GM19240 (cell line): ENCODE results near the gene CHAC2.
"Not testable (repeated sequence)": the region's sequence is repeated elsewhere in the genome, so short reads cannot be mapped to it uniquely, and the experiment has no call there.

ENCODE experiments used
- DNase-seq: peaks from one replicate; pipeline ENCODE4 v3.0.0; 2011; ENCODE audit warnings: low spot score; ENCODE audit not compliant: insufficient read length

The CHAC2 gene

GRCh38 chr2:53778536-53779162, 11.0 kb downstream of the CHAC2 start:
- no peak for DNase-seq

- DNase-seq, result no peak
Observed at GRCh38 chr2:53780056-53780455, 12.5 kb downstream of the CHAC2 start.

GRCh38 chr2:53782676-53783075, 15.1 kb downstream of the CHAC2 start:
- DNase-seq, result no peak

- no peak for DNase-seq
Observed at GRCh38 chr2:53784436-53784835, 16.8 kb downstream of the CHAC2 start.

GRCh38 chr2:53785366-53785765, 17.8 kb downstream of the CHAC2 start:
- DNase-seq, result no peak

GRCh38 chr2:53786352-53786704, 18.7 kb downstream of the CHAC2 start:
- DNase-seq, result no peak

- peak; percentile 69 for DNase-seq
Observed at GRCh38 chr2:53786705-53787613, 19.4 kb downstream of the CHAC2 start, which contains the start of the genes ASB3 and ERLEC1. Gene ASB3, minus strand, starts transcription at chr2:53786953. Its CDS starts 21,381 bp downstream, at chr2:53765572. Gene ERLEC1, plus strand, starts transcription at chr2:53787044. Its CDS starts 167 bp downstream, at chr2:53787211.

GRCh38 chr2:53787614-53788289, 20.1 kb downstream of the CHAC2 start:
- DNase-seq, result no peak

- no peak for DNase-seq
Observed at GRCh38 chr2:53793261-53793660, 25.7 kb downstream of the CHAC2 start.

- DNase-seq, result no peak
Observed at GRCh38 chr2:53793821-53794220, 26.2 kb downstream of the CHAC2 start.

- DNase-seq, result no peak
Observed at GRCh38 chr2:53801547-53801946, 33.9 kb downstream of the CHAC2 start.

- no peak for DNase-seq
Observed at GRCh38 chr2:53802617-53803151, 35.1 kb downstream of the CHAC2 start.

- DNase-seq, result no peak
Observed at GRCh38 chr2:53811601-53812000, 44.0 kb downstream of the CHAC2 start.

- DNase-seq, result no peak
Observed at GRCh38 chr2:53813151-53813550, 45.5 kb downstream of the CHAC2 start.

- no peak for DNase-seq
Observed at GRCh38 chr2:53818854-53819435, 51.3 kb downstream of the CHAC2 start.

- DNase-seq, result no peak
Observed at GRCh38 chr2:53819634-53820033, 52.0 kb downstream of the CHAC2 start.

GRCh38 chr2:53820048-53820447, 52.4 kb downstream of the CHAC2 start:
- no peak for DNase-seq

- DNase-seq, result no peak
Observed at GRCh38 chr2:53820711-53821110, 53.1 kb downstream of the CHAC2 start.

- no peak for DNase-seq
Observed at GRCh38 chr2:53821810-53822209, 54.2 kb downstream of the CHAC2 start.

GRCh38 chr2:53823639-53824038, 56.0 kb downstream of the CHAC2 start:
- DNase-seq, result not testable (repeated sequence)
